Measurements from ENCODE around the gene STOML2.
A peak's percentile ranks its signal among the peaks of the same experiment; 100 is the strongest.
"Not testable (repeated sequence)": the region's sequence is repeated elsewhere in the genome, so short reads cannot be mapped to it uniquely, and the experiment has no call there.

STOML2 gene
- 31.1 to 60.9 reads per million in 2 donors for total RNA-seq

GRCh38 chr9:35102769-35103659 is at the start of gene STOML2:
STOML2 (minus strand) TSS chr9:35103131; CDS start chr9:35103094, 37 bp downstream.
- peak; percentile 86 for DNase-seq

GRCh38 chr9:35147941-35148563 is 45.1 kb upstream of the STOML2 start:
- DNase-seq, result not testable (repeated sequence)

GRCh38 chr9:35142037-35142436 is 39.1 kb upstream of the STOML2 start:
- DNase-seq, result no peak

- DNase-seq, result no peak
Measured at GRCh38 chr9:35140093-35140492, 37.2 kb upstream of the STOML2 start.

GRCh38 chr9:35136866-35137265 is 33.9 kb upstream of the STOML2 start:
- no peak for DNase-seq

GRCh38 chr9:35135988-35136387 is 33.1 kb upstream of the STOML2 start:
- DNase-seq, result no peak

GRCh38 chr9:35134920-35135319 is 32.0 kb upstream of the STOML2 start:
- no peak for DNase-seq

- peak; percentile 86 for DNase-seq
Measured at GRCh38 chr9:35116898-35117551, 14.1 kb upstream of the STOML2 start.

GRCh38 chr9:35116539-35116897 is 13.6 kb upstream of the STOML2 start:
- DNase-seq, result no peak

- peak; percentile 92 for DNase-seq
Measured at GRCh38 chr9:35115680-35116538, 13.0 kb upstream of the STOML2 start, which contains the start of gene ATOSB. ATOSB (minus strand) TSS chr9:35115862; CDS start chr9:35108274, 7,588 bp downstream.

- DNase-seq, result no peak
Measured at GRCh38 chr9:35114840-35115628, 12.1 kb upstream of the STOML2 start.

- peak; percentile 61 for DNase-seq
Measured at GRCh38 chr9:35114113-35114839, 11.3 kb upstream of the STOML2 start.

GRCh38 chr9:35112257-35113020 is 9.5 kb upstream of the STOML2 start:
- no peak for DNase-seq

GRCh38 chr9:35111001-35111933 is 8.3 kb upstream of the STOML2 start:
- peak; percentile 93 for DNase-seq

GRCh38 chr9:35110327-35110761 is 7.4 kb upstream of the STOML2 start:
- DNase-seq, result no peak

GRCh38 chr9:35108946-35109575 is 6.1 kb upstream of the STOML2 start:
- DNase-seq, result no peak

GRCh38 chr9:35108461-35108860 is 5.5 kb upstream of the STOML2 start:
- no peak for DNase-seq
